SKM-1 (cell line): ENCODE data around the gene CIBAR2.

Experiments
- DNase-seq: peaks from one replicate; lab custom pipeline; 2025; ENCODE audit not compliant: unreplicated experiment; lab: John Stamatoyannopoulos, UW

The CIBAR2 gene

DNA sequence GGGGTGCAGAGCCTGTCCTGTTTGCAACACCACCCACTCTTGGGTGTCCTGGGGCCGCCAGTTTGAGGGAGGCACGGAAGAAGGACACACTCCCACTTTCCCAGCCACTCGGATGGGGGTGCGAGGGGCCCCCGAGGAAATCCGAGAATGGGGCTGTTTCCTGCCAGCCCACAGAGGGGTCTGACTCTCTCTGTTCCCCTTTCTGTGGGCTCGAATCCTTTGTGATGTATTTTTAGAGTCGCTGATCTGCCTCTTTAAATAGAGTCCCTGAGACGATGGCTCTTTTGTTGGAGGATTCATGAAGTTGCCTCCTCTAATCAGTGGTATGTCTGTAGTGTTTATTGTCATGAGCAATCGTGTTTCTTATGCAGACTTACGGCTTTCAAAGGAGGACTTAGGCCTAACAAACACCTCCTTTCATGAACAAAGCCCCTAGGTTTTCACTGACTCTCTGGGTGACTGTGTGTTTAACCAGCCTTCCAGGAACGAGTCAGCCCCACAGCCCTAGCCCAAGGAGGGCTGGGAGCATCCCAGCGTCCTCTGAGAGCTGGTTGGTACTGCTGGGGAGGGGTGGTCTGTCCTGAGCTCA lies 29.1 kb downstream of the CIBAR2 start:
- no peak for DNase-seq

DNA sequence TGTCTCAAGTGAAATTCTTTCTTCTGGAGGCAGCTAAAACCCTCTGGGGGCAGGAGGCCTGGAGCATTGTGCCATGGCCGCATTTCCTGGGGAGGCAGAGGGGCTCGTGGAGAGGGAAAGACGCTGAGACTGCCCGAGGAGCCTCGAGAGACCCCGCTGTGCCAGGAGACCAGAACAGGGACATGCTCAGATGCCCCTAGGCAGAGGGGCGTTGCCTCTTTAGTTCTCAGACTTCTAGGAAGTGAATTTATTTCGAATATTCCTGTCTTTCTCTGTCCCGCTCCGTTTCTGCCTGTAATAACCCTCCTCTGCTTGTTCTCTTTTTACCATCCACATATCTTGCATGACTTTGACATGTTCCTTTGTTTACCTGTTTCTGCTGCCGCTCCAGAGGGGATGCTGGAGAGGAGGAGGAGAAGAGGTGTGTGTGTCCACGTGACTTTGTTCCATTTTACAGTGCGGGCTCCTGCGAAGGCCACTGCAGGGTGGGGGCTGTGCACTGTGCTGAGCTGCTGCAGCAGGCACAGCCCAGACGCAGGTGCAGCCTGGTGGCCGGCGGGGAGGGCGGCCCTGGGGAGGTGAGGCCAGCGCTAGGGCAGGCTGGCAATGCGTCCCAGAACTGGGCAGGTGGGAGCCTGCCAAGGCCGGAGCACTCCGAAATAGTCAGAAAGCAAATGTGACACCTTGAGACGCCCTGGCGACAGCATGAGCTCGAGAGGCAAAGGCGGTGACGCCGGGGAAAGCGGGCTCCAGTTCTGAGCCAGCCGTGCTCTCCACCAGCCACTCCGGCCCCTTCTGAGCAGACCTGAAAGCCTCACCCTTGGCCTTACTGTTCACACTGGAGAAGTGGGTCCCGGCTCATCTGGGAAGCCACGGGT lies 29.9 kb downstream of the CIBAR2 start:
- DNase-seq: no peak

DNA sequence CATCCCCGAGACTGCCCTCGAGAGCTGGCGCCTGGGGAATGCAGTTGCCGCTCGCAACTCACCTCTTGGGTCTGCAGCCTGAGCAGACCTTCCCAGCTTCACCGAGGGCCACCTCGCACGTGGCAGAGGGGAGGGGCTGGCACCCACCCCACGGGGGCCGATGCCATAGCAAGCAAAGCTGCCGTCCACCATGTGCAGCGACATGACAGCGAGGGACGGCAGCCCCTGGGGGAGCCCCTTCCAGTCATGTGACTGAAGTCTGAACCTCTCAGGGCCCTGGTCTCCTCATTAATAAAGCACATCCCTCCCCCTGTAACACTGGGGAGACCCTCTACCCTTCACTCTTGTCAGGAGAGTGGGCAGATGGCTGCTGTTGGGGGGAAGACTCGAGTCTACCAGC lies 30.5 kb downstream of the CIBAR2 start:
- no peak for DNase-seq

DNA sequence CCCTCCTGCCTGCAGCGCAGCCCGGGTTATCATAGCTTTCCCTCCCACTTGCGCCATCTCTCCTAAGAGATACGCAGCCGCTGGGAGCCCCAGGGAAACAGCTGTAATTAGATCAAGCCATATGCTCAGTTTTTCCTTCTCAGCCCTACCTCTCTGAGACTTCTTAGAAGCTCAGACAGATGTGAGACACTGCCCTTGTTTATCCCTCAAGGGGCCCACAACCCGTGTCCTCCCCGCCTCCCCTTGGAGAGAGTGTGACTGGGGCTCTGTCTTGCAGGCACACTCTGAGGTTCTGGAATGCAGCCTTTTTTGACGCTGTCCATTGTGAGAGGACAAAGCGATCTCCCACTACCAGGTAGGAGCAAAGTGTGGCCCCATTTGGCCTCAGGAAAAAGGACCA lies 31.2 kb downstream of the CIBAR2 start:
- DNase-seq: no peak

DNA sequence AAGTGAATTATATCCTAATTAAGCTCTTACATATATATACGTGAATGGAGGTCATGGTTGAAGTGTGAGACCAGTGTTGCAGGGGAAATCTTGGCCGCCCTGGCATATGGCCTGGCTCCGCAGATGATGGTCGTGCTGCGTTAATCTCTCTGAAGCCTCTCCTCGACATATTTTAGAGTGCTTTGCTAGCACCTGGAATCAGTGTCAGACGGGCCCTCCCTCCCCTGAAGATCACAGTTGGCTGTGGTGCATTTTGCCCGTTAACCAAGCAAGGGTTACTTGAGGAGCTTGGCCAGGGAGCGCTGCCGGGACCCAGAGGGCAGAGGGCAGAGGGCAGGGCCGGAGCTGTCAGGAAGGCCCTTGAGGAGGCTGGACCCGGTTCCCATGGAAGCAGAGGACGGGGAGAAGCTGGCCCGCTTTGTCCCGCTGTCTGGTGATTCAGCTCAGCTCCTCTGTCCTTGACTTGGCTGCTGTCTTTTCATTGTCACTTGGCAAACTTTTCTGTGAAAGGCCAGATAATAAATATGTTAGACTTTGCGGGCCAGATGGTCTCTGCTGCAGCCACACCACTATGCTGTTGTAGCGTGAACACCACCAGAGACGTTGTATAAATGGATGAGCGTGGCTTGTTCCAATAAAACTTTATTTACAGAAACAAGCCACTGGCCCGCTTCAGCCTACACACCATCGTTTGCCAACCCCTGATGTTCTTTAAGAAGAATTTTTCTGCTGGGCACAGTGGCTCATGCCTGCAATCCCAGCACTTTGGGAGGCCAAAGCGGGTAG lies 32.3 kb downstream of the CIBAR2 start:
- no peak for DNase-seq

DNA sequence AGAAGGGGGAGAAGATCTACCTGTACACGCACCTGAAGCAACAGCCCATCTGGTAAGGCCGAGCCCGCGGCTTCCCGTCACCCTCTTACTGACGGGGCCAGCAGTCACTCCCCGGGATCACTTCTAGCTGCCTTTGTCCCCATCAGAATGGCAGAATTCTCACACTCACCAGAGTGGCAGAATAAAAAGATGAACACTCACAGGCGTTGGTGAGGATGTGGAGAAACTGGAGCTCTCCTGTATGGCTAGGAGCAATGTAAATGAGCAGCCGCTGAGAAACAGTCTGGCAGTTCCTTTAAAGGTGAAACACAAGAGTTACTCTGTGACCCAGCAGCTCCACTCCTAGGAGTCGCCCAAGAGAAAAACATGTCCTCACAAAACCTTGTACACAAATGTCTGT lies 33.3 kb downstream of the CIBAR2 start:
- DNase-seq: no peak

DNA sequence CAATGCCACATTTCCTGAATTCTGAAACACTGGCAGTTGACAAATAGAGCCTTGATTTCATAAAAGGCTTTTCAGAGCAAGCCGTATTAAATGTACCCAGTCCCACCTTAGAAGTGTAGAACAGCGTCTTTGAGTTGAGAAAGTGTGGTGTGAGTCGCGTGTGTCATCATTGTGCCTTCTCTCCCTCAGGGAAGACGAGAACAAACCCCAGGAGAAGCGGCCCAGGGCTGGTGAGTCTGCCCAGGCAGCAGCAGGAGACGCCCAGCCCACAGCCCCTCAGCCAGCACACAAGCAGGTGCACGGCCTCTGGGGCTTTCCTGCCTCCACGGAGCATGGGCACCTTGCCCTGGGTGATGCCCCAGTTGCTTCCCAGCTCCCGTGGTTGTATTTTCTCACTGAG lies 34.0 kb downstream of the CIBAR2 start:
- no peak for DNase-seq

DNA sequence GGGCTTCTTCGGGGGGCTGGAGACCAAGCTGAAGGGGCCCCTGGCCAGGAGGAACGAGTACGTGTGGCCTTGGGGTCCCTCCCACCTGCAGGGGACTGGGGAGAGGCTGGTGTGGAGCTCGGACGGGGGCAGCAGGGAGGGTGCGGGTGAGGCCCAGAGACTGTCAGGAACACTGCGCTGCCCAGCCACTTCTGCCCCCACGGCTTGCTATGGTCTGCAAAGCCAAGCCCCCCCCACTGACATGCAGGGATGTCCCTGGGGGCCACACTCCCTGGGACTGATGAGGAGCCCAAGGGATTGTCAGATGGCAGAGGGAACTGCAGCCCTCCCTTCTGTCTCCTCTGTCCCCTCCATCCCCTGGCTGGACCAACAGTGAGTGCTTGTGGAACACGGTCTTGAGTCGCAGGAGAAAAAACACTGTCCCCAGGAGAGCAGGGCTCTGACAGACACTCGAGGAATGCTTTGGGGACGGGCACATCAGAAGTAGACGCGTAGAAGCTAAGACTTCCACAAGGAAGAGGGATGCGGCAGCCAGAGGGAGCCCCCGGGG lies 34.6 kb downstream of the CIBAR2 start:
- DNase-seq: no peak

DNA sequence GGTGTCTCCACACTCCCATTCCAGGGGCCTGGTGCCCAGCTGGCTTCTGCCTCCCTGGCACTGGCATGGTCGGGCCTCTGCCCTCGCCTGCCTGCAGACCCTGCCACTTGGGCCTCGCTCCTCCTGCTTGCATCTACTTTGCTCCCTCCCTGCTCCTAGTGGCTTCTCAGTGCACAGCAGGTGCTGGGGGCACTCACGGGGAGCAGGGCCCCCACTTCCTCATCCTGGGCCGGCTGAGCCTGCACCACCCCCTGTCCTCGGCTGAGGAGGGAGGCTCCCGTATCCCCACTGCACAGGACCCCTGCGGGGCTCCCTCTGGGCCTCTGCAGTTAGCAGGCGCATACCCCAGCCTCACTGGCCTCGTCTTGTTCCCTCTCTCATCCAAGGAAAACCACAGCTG lies 35.2 kb downstream of the CIBAR2 start:
- no peak for DNase-seq

DNA sequence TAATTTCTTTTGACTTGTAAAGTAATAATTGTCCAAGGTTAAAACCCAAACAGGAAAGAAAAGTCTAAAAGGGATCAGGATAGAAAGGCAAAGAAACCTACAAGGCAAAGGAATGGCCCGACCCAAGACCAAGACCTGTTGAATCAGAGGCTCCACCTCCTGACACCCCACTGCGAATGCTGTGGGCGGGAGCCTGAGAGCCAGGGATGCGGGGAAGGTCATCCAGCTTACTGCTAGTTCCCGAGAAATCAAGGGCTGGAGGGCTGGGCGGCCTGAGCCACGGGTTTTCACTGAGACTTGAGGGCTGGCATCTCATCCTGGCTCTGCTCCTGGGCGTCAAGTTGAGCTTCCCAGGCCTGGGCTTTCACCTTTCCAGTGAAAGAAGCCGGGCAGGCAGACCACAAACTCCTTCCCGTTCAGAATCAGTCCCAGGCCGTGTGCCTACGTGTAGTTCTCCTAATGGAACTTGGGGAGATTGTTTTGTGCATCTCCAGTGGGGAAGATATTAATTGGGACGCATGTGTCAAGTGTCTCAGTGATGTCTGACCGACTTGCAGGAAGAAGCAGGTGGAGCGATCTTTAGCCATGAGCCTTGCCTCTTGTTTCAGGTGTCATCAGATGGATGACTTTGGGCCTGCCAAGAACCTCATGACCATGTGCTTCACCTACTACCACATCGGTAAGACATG lies 36.9 kb downstream of the CIBAR2 start:
- DNase-seq: no peak

DNA sequence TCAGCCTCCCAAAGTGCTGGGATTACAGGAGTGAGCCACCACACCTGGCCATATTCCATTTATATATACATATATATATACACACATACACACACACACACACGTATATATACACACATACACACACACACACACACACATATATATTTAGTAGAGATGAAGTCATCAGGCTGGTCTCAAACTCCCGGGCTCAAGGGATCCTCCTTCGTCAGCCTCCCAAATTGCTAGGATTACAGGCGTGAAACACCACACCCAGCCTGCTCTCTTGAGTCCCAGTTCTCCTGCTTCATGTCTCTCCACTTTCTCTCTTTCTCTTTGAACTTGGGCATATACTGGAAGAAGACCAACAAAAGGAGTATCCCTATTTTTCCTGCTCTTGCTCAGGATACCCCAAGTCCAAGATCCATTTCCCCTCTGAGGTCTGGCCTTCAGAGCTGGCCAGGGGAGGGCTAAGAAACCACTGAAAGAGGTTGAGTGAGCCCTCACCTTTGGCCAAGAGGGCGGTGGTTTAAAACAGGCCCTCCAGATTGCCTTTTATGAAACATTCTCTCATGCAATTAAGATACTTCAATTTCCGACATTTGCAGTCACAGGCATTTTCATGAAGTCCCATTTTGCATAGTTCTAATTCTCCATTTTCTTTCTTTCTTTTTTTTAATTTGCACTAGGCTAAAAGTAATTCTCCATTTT lies 37.9 kb downstream of the CIBAR2 start:
- DNase-seq: no peak

DNA sequence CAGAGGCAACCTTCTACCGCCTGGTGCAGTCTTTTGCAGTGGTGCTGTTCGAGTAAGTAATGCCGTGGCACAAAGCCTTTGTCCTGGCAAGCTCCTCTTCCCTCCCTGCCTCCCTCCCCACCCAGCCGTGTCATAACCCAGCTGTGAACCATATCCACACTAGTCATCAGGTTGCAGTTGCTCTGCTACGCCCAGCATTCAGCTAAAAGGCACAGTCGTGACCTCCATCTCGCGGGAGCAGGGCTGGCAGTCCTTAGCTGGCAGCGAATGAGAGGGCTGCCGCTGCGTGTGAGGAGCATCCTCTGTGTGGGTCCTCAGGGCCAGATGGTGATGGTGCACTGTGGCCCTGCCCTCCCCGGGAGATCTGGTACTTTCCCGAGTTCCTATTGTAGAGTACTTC lies 39.3 kb downstream of the CIBAR2 start:
- no peak for DNase-seq

DNA sequence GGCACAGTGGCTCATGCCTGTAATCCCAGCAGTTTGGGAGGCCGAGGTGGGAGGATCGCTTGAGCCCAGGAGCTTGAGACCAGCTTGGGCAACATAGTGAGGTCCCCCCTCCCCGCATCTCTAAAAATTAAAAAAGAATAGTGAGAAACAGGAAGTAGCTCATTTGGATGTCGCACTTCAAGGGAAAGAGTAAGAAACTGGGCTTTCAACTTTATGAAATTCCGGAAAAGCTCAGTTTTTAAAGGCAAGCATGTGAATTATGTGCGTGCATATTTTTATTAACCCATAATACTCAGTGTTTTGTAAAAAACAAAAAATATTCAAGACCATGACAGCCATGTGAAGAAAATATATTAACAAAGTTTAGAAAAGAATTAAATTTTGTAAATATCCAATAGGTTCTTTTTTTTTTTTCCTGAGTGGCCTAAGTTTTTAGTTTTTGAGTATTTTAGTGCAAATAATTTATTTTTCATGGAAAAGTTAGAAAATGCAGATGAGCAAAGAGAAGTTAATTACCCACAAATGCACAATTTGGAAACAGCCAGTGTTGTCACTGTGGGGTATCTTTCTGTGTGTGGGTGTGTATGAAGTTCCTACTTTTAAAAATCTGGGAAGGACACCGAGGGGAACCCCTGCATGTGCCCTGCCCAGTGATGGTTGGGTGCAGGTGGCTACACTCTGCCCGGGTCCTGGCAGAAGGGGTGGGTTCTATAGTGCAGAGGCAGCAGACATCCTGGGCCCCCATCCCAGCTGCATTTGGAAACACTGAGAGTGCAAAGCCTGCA lies 40.0 kb downstream of the CIBAR2 start:
- DNase-seq: no peak

DNA sequence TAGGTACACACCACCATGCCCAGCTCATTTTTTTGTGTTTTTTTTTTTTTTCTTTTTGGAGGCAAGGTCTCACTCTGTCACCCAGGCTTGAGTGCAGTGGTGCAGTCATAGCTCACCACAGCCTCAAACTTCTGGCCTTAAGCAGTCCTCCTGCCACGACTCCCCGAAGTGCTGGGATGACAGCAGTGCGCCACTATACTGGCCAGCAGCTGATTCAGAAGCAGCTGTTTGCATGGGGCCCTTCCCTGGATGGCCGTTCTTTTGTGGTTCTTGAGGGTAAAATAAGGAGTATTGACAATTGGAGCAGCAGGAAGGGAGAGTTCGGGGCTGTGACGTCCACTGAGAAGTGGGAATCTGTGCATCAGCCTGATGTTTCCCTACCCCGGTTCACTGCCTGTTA lies 43.1 kb downstream of the CIBAR2 start:
- DNase-seq: no peak

DNA sequence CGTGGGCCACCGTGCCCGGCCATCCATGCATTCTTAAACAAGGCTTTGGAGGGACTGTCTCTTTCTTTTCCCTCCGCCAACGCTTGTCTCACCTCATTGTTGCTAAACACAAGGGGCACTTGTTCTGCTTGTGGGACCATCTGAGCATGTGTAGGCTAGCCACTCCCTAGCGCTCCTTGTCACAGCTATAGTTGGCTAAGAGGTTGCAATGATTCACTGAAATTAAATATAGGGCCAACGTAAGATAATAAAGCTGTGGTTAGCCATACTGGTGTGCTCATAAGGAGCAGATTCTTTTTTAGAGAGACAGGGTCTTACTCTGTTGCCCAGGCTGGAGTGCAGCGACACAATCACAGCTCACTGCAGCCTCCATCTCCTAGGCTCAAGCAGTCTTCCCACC lies 43.5 kb downstream of the CIBAR2 start:
- no peak for DNase-seq

DNA sequence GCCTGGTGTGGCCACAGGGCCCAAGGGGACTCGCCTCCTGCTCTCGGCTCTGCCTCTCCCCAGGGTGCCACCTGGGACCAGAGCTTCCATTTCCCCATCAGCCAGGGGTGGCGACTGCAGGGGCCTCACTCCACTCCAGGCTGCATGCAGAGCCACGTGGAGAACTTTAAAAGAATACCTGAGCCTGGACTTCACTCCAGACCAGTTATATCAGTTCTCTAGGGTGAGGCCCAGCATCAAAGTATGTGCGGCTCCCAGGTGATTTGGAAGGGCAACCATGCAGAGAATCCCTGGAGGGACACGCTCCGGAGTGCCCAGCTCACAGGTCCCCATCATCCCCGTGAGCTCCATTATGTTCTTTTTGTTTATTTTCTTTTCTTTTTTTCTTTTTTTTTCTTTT lies 44.8 kb downstream of the CIBAR2 start:
- DNase-seq: no peak

DNA sequence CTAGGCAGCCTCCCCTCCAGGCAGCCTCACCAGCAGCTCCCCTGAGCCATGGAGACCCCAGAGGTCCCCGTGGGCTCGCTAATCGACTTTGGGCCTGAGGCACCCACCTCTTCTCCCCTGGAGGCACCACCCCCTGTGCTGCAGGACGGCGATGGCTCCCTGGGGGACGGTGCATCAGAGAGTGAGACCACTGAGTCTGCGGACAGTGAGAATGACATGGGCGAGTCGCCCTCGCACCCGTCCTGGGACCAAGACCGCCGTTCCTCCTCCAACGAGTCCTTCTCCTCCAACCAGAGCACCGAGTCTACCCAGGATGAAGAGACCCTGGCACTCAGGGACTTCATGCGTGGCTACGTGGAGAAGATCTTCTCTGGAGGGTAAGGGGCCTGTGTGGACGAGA lies 45.2 kb downstream of the CIBAR2 start:
- no peak for DNase-seq

DNA sequence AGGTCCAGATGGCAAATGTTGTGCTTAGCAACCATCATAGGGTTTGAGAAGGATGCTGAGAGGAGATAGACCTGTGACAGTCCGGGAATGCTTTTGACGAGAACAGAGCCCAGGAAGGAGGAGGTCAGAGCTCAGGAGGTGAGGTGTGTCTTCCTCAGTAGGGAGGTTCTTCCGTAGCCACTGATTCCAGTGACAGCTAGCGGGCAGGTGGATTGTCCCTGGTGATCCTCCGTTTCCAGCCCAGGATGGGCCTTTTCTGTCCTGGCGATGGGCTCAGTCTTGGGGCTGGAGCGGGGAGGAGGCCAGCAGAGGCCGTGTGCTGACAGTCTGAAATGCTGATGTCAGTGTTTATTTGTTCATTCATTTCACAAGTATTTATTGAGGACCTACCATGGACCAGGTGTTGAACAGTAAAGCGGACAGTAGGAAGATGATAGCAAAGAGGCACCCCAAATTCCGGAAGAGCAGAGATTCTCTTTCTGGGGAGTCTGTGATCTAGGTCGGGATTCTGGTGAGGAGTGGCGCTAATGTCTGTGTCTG lies 45.9 kb downstream of the CIBAR2 start:
- DNase-seq: no peak

DNA sequence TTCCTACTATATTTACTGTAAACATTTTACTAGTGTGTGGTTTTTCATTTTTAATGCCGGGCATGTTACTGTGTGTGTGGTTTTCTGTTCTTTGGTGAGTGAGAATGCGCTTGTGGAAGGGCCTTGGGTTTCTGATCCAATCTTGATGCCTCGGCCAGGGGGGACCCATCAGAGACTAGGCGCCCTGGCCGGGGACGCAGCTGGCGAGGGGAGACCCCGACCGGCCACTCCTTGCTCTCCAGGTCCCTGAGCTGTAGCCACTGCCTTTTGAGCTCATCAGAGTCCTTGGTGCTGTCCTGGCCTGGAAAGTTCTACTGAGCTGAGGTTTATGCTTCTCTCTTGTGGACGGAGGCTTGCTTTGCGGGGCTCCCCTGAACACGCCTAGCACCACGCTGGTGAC lies 47.2 kb downstream of the CIBAR2 start:
- DNase-seq: no peak

DNA sequence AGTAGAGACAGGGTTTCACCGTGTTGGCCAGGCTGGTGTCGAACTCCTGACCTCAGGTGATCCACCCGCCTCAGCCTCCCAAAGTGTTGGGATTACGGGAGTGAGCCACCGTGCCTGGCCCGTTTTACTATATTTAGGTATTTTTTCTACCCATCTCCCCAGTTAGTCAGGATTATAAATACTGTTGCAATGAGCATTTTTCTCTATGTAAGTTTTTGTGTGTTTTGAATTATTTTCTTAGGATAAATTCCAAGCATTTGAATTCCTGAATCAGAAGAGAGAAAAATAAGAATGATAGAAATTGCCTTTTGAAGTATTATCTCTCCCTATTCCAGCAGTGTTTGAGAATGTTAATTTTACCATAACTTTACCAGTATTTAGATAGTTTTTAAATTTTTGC lies 48.1 kb downstream of the CIBAR2 start:
- no peak for DNase-seq
